Stimulated activated naive CD4-positive, alpha-beta T cell treated with Interleukin-2 at 50 U/mL for 16 hours (primary cell): Measurements from ENCODE around the gene PSMB9.
A peak's percentile ranks its signal among the peaks of the same experiment; 100 is the strongest.
"Not testable (repeated sequence)": the region's sequence is repeated elsewhere in the genome, so short reads cannot be mapped to it uniquely, and the experiment has no call there.

Source experiments
- DNase-seq: peaks from one replicate; lab custom pipeline; 2025; lab: John Stamatoyannopoulos, UW

The PSMB9 gene

DNA sequence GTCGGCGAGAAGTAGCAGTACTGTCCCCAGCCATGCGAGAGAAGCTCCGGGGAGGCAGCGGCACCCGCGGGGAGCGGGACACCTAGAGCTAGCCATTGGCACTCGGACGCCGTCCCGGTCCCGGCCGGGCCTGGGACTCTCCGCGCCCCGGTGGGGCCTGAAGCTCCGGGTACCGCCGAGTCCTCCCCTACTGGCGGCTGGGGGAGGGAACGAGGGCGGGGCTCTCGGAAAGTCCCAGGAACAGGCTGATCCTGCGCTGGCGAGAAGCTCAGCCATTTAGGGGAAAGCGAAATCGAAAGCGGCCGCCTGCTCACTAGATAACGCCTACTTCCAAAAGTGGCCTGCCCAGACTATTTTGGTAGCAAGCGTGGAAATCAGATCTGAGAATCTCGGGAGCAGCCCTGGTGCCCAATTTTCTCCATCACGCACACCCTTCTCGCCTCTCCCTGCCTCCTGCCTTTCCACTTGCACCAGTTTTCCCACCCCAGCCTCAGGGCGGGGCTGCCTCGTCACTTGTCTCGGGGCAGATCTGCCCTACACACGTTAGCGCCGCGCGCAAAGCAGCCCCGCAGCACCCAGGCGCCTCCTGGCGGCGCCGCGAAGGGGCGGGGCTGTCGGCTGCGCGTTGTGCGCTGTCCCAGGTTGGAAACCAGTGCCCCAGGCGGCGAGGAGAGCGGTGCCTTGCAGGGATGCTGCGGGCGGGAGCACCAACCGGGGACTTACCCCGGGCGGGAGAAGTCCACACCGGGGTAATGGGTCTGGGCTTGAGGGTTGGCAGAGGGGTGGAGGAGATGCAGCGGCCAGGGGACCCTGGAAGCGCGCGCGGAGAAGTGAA, at the start of gene PSMB9, which contains the start of gene TAP1:
Gene PSMB9 (plus strand): TSS at position 652 of the 835 bp plus-strand sequence. CDS start 38 bp downstream, at position 690.
Gene TAP1 (minus strand): TSS at position 164 of the 835 bp plus-strand sequence. CDS start 68 bp downstream, at position 96.
- DNase-seq: peak; percentile 99

GRCh38 chr6:32805404-32805803, 48.6 kb upstream of the PSMB9 start:
- not testable (repeated sequence) for DNase-seq

- DNase-seq: no peak
Measured at GRCh38 chr6:32807020-32807580, 46.9 kb upstream of the PSMB9 start.

DNA sequence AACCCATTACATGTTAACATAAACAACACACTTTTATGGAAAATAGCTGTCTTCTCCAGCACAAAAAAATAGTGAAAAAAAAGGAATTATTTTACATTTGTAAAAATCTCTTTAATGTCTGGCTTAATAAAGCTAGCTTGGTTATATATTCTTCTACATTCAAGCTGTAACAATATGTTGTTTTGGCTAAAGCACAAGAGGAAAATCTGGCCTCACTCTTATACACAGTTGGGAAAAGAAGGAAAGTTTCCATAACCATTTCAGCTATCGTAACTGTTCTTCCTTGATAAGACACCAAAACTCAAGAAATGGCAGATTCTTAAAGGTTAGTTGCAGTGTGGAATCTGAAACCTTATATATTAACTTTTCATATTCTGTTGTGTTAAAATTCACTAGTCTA, 44.8 kb upstream of the PSMB9 start:
- DNase-seq: no peak

GRCh38 chr6:32814145-32814544, 39.8 kb upstream of the PSMB9 start:
- DNase-seq: no peak

DNA sequence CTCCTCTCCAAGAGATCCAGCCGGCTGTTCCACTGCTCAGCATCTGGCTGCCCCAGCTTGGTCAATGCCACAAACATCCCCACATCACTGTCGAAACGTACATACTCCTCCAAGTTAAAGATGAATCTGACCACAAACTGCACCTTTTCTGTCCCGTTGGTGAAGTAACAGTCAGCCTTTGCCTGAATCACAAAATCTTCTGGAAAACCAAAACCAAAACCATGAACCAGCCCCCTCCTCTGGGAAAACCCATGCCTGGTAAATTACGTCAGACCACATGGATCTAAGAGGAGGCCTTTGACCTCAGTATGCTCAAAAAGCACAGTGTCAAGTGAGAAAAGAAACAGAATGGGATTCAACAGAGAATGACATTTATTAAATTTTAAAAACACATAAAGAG, 38.9 kb upstream of the PSMB9 start:
- no peak for DNase-seq

DNA sequence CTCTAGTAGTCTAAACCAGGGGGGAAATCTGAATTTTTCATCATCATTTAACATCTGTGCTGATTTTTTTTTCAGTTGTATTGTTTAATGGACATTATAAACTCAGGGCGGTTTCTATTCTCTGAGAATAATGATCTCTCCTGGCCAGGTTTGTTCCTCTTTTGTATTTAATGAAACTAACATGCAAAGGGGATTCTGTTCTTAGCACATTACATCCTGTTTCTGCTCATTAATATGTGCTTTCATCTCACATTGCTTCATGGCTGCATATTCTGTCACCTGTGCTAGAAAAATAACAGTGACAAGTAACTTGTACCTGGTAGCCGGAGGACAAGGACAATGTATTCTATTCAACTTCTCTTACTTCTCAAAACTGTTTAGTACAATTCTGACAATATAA, 38.0 kb upstream of the PSMB9 start:
- no peak for DNase-seq

DNA sequence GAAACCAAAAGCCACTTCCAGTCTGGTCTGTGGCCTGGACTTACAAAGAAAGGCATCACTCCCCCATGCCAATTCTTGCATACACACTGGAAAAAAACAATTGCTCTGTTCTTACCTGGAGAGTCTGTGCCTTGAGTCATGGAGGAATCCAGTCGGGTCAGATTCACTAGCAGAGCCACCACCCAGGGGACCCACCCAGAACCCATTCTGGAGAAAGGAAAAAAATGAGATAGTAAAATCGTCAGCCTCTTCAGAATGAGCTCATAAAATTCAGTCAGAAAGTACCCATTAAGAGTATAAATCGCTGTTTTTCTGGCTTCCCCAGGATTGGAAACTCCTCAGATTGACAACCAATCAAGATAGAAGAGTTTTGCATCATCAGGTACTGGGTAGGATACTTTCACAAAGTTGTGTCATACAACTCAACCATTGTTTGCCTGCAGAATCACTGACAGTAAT, 37.2 kb upstream of the PSMB9 start, which contains the start of gene HLA-DOB:
Gene HLA-DOB (minus strand): TSS at position 257 of the 459 bp plus-strand sequence. CDS start 51 bp downstream, at position 206.
- DNase-seq: no peak

DNA sequence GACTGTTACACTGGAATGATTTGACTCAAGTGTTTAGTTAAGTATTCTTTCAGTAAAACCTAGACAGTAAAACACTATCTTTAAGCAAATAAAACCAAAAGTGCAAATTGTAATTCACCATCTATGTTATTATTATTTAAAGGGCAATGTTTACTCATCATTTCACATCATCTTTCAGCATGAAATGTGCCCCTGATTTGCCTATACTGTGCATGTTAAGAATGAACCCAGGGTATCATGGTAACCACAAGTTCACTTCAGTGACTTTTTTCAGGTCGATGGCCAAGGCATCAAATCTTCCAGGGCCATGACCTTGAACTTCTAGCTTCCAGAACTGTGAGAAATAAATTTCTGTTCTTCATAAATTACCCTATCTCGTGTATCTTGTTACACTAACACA, 35.1 kb upstream of the PSMB9 start:
- DNase-seq: no peak

- no peak for DNase-seq
Measured at GRCh38 chr6:32819729-32820128, 34.3 kb upstream of the PSMB9 start.

DNA sequence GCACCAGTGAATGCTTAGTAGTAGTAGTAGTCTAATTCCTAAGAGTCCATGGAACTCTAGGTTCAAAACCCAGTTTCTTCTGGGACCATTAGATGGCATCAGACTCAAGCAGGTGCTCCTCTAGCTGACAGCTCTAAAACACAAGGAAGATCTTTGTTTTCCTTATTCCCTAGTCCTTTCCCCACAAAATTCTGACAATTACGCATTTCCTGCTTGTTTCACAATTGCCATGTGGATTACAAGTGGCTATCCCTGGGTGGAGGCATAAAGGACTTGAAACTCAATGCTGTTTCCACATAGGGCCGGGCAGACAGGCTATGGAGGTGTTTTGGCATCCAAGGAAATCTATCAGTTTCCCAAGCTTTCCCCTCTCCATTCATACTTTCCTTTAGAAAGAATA, 28.0 kb upstream of the PSMB9 start:
- DNase-seq: no peak

GRCh38 chr6:32827025-32827424, 27.0 kb upstream of the PSMB9 start:
- DNase-seq: no peak

GRCh38 chr6:32829495-32829894, 24.5 kb upstream of the PSMB9 start:
- no peak for DNase-seq

DNA sequence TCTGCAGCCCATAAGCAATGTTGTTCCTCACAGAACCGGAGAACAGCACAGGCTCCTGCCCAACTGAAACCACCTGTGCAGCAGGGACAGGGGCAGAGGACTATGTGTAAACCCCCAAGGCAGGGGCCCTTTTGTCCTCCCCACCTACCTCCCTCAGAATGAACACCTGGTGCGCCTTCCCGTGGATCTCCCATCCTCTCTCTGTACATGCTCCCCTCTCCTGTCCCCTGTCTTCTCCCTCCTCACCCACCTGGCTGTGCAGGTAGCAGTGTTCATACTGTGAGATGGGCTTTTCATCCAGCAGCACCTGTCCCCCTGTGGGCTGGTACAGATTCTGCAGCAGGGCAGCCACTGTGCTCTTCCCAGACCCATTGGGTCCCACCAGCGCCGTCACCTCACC, 24.0 kb upstream of the PSMB9 start:
- DNase-seq: no peak

DNA sequence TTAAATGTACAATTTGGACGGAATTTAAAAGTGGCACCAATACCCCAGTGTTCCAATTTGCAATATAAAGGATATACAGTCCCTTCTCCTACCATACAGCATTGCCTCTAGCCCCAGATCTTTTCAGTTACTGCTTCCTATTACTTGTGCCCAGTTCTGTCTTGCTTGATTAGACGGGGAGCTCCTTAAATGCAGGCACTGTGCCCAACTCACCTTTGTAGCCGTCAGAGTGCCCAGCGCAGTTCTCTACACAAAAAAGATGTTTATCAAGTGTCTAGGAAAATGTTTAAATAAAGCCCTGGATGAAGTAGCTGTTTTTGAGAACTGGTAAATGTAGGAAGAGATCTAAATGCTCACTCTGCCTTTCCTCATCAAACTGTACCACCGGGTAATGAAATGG, 23.1 kb upstream of the PSMB9 start:
- no peak for DNase-seq

- DNase-seq: no peak
Measured at GRCh38 chr6:32832535-32832934, 21.5 kb upstream of the PSMB9 start.

DNA sequence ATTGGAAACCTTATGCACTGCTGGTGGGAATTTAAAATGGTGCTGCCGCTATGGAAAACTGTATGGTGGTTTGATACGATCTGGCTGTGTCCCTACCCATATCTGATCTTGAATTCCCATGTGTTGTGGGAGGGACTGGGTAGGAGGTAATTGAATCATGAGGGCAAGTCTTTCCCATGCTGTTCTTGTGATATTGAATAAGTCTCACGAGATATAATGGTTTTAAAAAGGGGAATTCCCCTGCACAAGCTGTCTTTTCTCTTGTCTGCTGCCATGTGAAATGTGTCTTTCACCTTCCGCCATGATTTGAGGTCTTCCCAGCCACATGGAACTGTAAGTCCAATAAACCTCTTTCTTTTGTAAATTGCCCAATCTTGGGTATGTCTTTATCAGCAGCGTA, 20.3 kb upstream of the PSMB9 start:
- no peak for DNase-seq

- DNase-seq: no peak
Measured at GRCh38 chr6:32835167-32835893, 18.7 kb upstream of the PSMB9 start.

- no peak for DNase-seq
Measured at GRCh38 chr6:32836873-32837272, 17.1 kb upstream of the PSMB9 start.

GRCh38 chr6:32837651-32838113, 16.3 kb upstream of the PSMB9 start:
- no peak for DNase-seq

DNA sequence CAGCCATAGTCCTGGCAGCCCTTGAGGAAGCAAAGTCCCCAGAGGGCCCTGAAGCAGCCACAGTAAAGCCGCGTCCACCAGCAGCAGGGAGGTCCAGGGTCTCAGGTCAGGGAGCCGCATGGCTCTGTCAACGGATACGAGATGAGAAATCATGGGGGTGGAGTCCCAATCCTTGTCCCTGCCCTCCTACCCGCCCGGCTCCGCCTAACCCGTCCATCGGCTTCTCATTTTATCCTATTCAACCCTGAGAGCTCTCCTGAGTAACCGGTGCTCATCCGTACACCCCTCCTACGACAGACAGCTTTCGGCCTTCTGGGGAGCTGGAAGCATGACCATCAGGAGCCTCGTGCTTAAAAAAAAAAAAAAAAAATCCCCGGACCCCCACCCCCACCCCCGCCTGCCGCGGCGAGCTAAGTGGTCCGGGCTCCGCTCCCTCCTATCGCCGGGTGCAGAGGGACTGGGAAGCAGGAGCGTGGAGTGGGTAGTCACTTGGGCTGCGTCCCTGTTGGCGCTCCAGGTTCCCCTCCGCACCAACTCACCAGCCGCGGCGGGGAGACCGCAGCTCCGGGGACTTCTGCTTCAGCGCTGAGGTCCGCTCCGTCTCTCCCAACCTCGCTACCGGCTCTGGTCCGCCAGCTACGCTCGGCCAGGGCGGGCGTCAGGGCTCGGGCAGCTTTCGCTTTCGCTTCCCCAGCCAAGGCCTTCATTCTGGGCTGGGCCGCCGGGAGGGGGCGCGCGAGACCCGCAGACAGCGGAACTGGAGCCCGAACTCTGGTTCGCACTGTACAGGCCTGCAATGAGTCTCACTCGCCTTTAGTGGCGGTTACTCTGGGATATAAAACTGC, 15.7 kb upstream of the PSMB9 start, which contains the start of gene TAP2:
Gene TAP2 (minus strand): TSS at position 626 of the 845 bp plus-strand sequence. CDS start 506 bp downstream, at position 120.
- peak; percentile 94 for DNase-seq
